Keratinocyte (primary cell): Measurements from ENCODE around the gene FNDC1.

Experiments
- CTCF ChIP-seq, 3 experiments: IDR thresholded peaks in 1 of 3; conservative IDR thresholded peaks in 1 of 3; optimal IDR thresholded peaks in 1 of 3; 2 replicates in 2 of 3; 3 replicates in 1 of 3; pipeline versions ENCODE3 to v1.5.1; 2011; ENCODE audit warnings: low read length in 3 of 3, mild to moderate bottlenecking in 3 of 3, moderate library complexity in 2 of 3, control low read depth in 1 of 3, inconsistent platforms in 1 of 3; ENCODE audit not compliant: insufficient read depth in 2 of 3; ENCODE audit errors: extremely low read depth in 1 of 3
- EZH2 ChIP-seq: IDR thresholded peaks from one replicate; pipeline ENCODE4 v1.6.1; 2012; ENCODE audit warnings: inconsistent platforms, mild to moderate bottlenecking, low read length, moderate library complexity

GRCh38 chr6:159233365-159234101 lies 64.3 kb downstream of the FNDC1 start:
- TF ChIP-seq CTCF (optimal IDR thresholded peaks at IDR 0.05 in 1 of 3, IDR thresholded peaks at IDR 0.05 in 1 of 3, conservative IDR thresholded peaks at IDR 0.05 in 1 of 3; ENCODE audit: extremely low read depth in 1 of 3, insufficient read depth in 2 of 3, low read length in 3 of 3) (peak in 2 of 3 experiments; percentile 16 to 44), EZH2 (no peak)
